K562 (cell line): Measurements from ENCODE around the gene SPX. TPM values are rescaled to one million over a fixed set of nuclear protein-coding genes. Genes with fewer than 3 reads are reported as not detected.

Experiments
- CBX3 ChIP-seq, 2 experiments: IDR thresholded peaks; 1 replicate in 1 of 2; 2 replicates in 1 of 2; pipeline ENCODE4 v1.6.1; 2012; ENCODE audit warnings: inconsistent platforms in 2 of 2, low read length in 2 of 2, borderline replicate concordance in 1 of 2, control low read depth in 1 of 2
- CTCFL ChIP-seq: IDR thresholded peaks from 2 replicates; pipeline ENCODE4 v1.6.1; 2011; ENCODE audit warnings: borderline replicate concordance, low read depth, mild to moderate bottlenecking, moderate library complexity, low read length; ENCODE audit not compliant: insufficient read depth, poor library complexity, severe bottlenecking
- DDX20 ChIP-seq: fragments of 450-650 bp; IDR thresholded peaks from 2 replicates; pipeline ENCODE4 v1.6.1; 2016; ENCODE audit warnings: missing genetic modification characterization, low read depth, mild to moderate bottlenecking, missing compliant biosample characterization, moderate library complexity
- E2F4 ChIP-seq: sonication (generic); formaldehyde crosslinking; IDR thresholded peaks from 2 replicates; pipeline ENCODE4 v1.8.0; 2022; ENCODE audit warnings: mild to moderate bottlenecking, low read depth, missing genetic modification reagents
- E2F6 ChIP-seq, 2 experiments: IDR thresholded peaks; 2 replicates each; pipeline ENCODE4 v1.6.1; 2011; ENCODE audit warnings: borderline replicate concordance in 1 of 2, control low read depth in 1 of 2, low read depth in 1 of 2, low read length in 1 of 2, mild to moderate bottlenecking in 1 of 2, mixed read lengths in 1 of 2, moderate library complexity in 1 of 2; ENCODE audit not compliant: insufficient read depth in 1 of 2, insufficient read length in 1 of 2, poor library complexity in 1 of 2, severe bottlenecking in 1 of 2; ENCODE audit errors: extremely low read depth in 1 of 2
- GATAD2B ChIP-seq: fragments of 450-650 bp; IDR thresholded peaks from 2 replicates; pipeline ENCODE4 v1.6.1; 2017; ENCODE audit warnings: mild to moderate bottlenecking, borderline replicate concordance
- HMG20B ChIP-seq: fragments of 250-450 bp; sonication (Bioruptor Pico); IDR thresholded peaks from 2 replicates; pipeline ENCODE4 v1.5.0; 2021; ENCODE audit warnings: mild to moderate bottlenecking
- MCM3 ChIP-seq: fragments of 450-650 bp; IDR thresholded peaks from 2 replicates; pipeline ENCODE4 v1.6.1; 2016
- MTA3 ChIP-seq: fragments of 450-650 bp; formaldehyde crosslinking; IDR thresholded peaks from 2 replicates; pipeline ENCODE4 v1.6.1; 2017; ENCODE audit warnings: mild to moderate bottlenecking, borderline replicate concordance
- NFE2 ChIP-seq: IDR thresholded peaks from 2 replicates; pipeline ENCODE4 v1.6.1; 2014; ENCODE audit warnings: antibody characterized with exemption, low read depth
- RNF219 ChIP-seq: fragments of 250-450 bp; sonication (Bioruptor Pico); IDR thresholded peaks from 2 replicates; pipeline ENCODE4 v1.5.0; 2022; ENCODE audit warnings: mild to moderate bottlenecking
- TRIM25 ChIP-seq: fragments of 450-650 bp; IDR thresholded peaks from 2 replicates; pipeline ENCODE4 v1.7.0; 2016; ENCODE audit warnings: borderline replicate concordance
- XRCC5 ChIP-seq: fragments of 200-400 bp; formaldehyde crosslinking; IDR thresholded peaks from 2 replicates; pipeline ENCODE4 v1.6.1; 2017; ENCODE audit warnings: low read depth, mild to moderate bottlenecking, low read length
- ZBTB7A ChIP-seq: IDR thresholded peaks from 2 replicates; pipeline ENCODE4 v1.6.1; 2011; ENCODE audit warnings: low read depth, mild to moderate bottlenecking, low read length, moderate library complexity, borderline replicate concordance; ENCODE audit not compliant: control insufficient read depth
- ZNF695 ChIP-seq: fragments of 450-650 bp; formaldehyde crosslinking; IDR thresholded peaks from 2 replicates; pipeline ENCODE4 v1.4.0; 2020; ENCODE audit warnings: mild to moderate bottlenecking, moderate library complexity
- ZSCAN29 ChIP-seq: fragments of 450-650 bp; IDR thresholded peaks from 2 replicates; pipeline ENCODE4 v1.6.1; 2017
- polyA plus RNA-seq, 8 experiments: library from polyadenylated mRNA; depleted of rRNA in 4 of 8; stranded (reverse) in 5 of 8; unstranded in 3 of 8; fragments of >200 nt; fragmentation: Nextera tagmentation in 2 of 8; fragmentation: Illumina TruSeq in 1 of 8; extraction: Ambion mirVana in 2 of 8; extraction: Trizol in 1 of 8; gene quantifications; 2 replicates each; pipeline versions ENCODE4 v1.2.1 to v1.2.3, GENCODE V29; 2011 to 2014; ENCODE audit warnings: inconsistent platforms in 1 of 8, missing spikeins in 1 of 8
- total RNA-seq, 7 experiments: library from RNA; depleted of rRNA in 6 of 7; stranded (reverse); fragments of >200 nt in 6 of 7; fragmentation: Illumina TruSeq in 2 of 7; extraction: Trizol in 2 of 7; gene quantifications; 2 replicates each; pipeline versions ENCODE4 v1.2.1 to v1.2.3, GENCODE V29; 2011 to 2021; ENCODE audit warnings: low replicate concordance in 1 of 7

SPX gene
- total and polyA plus RNA-seq, 9 of the 15 experiments (the other 6 are each of a cell fraction or from before 2014, with no cell fraction given), result 0.06 to 0.40 (median 0.14) TPM

GRCh38 chr12:21501258-21502163 is 24.6 kb upstream of the SPX start, which contains the start of the genes GOLT1B and RECQL (continued):
- TF ChIP-seq CTCFL (no peak), RNF219 (CRISPR knock-in tag) (no peak), ZBTB7A (no peak), TRIM25 (no peak), GATAD2B (0 out of 2 replicates have a peak, but pooled peaks have one; percentile 36), E2F6 (IDR thresholded peaks at IDR 0.05; ENCODE audit: borderline replicate concordance in 1 of 2, extremely low read depth in 1 of 2, insufficient read depth in 1 of 2, insufficient read length in 1 of 2, low read depth in 1 of 2, low read length in 1 of 2, poor library complexity in 1 of 2, severe bottlenecking in 1 of 2) (peak; percentile 90 to 97), NFE2 (no peak), DDX20 (tag) (no peak), CBX3 (IDR thresholded peaks at IDR 0.05; ENCODE audit: borderline replicate concordance in 1 of 2, low read length in 2 of 2) (0 out of 3 replicates have a peak, but pooled peaks of 1 of the 2 experiments have one; percentile 22), XRCC5 (no peak), ZSCAN29 (no peak), HMG20B (CRISPR knock-in tag) (no peak), E2F4 (CRISPR knock-in tag) (peak; percentile 89; the same call in 1 of the 2 replicates), ZNF695 (CRISPR knock-in tag) (no peak), MTA3 (peak; percentile 58; the same call in 1 of the 2 replicates), MCM3 (no peak)
